OCI-LY3 (cell line): ENCODE data around the gene KRCC1.

Experiments used
- CTCF ChIP-seq: fragments of 200-600, 300-600 bp; sonication (generic); IDR thresholded peaks from 2 replicates; pipeline ENCODE4 v1.5.1; 2014; ENCODE audit warnings: antibody characterized with exemption, low read length, low read depth
- EZH2phosphoT487 ChIP-seq: fragments of 200-600 bp; shearing (Covaris generic); IDR thresholded peaks from 2 replicates; pipeline ENCODE4 v1.6.1; 2018; ENCODE audit warnings: antibody characterized with exemption, mixed run types, low read depth

- TF ChIP-seq CTCF = no peak
- no peak for TF ChIP-seq EZH2phosphoT487
These were observed 32.2 kb upstream of the KRCC1 start for GRCh38 chr2:88087763-88088162.
